Keratinocyte (primary cell): Measurements from ENCODE around the gene GAA. TPM values are rescaled to one million over a fixed set of nuclear protein-coding genes. Genes with fewer than 3 reads are reported as not detected.

Experiments used
- DNase-seq: peaks from one replicate; pipeline ENCODE4 v3.0.0-alpha.2; 2011; ENCODE audit warnings: low read depth, missing footprints, low spot score
- FAIRE-seq: peaks from 2 replicates; lab custom pipeline; 2011; peaks lifted over from hg19 to GRCh38; lab: Jason Lieb, UNC
- H2AFZ ChIP-seq: 2 replicates; pipeline ENCODE4 v1.6.0; 2012; ENCODE audit warnings: low read length, control low read depth, inconsistent platforms; ENCODE audit not compliant: control insufficient read depth
- H3K27ac ChIP-seq: 2 replicates; pipeline ENCODE4 v1.5.1; 2011; ENCODE audit warnings: low read length; ENCODE audit not compliant: control insufficient read depth, insufficient read depth
- H3K27me3 ChIP-seq: 3 replicates; pipeline ENCODE4 v1.6.0; 2011; ENCODE audit warnings: low read length; ENCODE audit not compliant: control insufficient read depth, insufficient read depth; ENCODE audit errors: extremely low read depth
- H3K36me3 ChIP-seq, 2 experiments: 2 replicates in 1 of 2; 3 replicates in 1 of 2; pipeline ENCODE4 v1.5.1; 2011; ENCODE audit warnings: low read length in 2 of 2, mild to moderate bottlenecking in 1 of 2; ENCODE audit not compliant: control insufficient read depth in 2 of 2, insufficient read depth in 2 of 2; ENCODE audit errors: extremely low read depth in 1 of 2
- H3K4me1 ChIP-seq: 3 replicates; pipeline ENCODE4 v1.5.1; 2011; ENCODE audit warnings: low read length; ENCODE audit not compliant: control insufficient read depth, insufficient read depth; ENCODE audit errors: extremely low read depth
- H3K4me2 ChIP-seq: 3 replicates; pipeline ENCODE4 v1.6.0; 2011; ENCODE audit warnings: low read depth, low read length; ENCODE audit not compliant: control insufficient read depth, insufficient read depth; ENCODE audit errors: extremely low read depth
- H3K4me3 ChIP-seq, 3 experiments: fragments of 200-600 bp in 1 of 3; sonication (generic) in 1 of 3; 2 replicates in 2 of 3; 3 replicates in 1 of 3; pipeline ENCODE4 v1.5.1; 2011 to 2016; ENCODE audit warnings: low read length in 3 of 3, mild to moderate bottlenecking in 3 of 3, control low read depth in 2 of 3, inconsistent platforms in 1 of 3, low read depth in 1 of 3, mixed read lengths in 1 of 3, mixed run types in 1 of 3, moderate library complexity in 1 of 3; ENCODE audit not compliant: control insufficient read depth in 2 of 3, insufficient read depth in 2 of 3; ENCODE audit errors: extremely low read depth in 1 of 3
- H3K79me2 ChIP-seq: 2 replicates; pipeline ENCODE4 v1.6.0; 2012; ENCODE audit warnings: low read length; ENCODE audit not compliant: control insufficient read depth, insufficient read depth
- H3K9ac ChIP-seq: 3 replicates; pipeline ENCODE4 v1.6.0; 2011; ENCODE audit warnings: low read length; ENCODE audit not compliant: control insufficient read depth, insufficient read depth; ENCODE audit errors: extremely low read depth
- H3K9me1 ChIP-seq: 3 replicates; pipeline ENCODE4 v1.6.0; 2011; ENCODE audit warnings: low read length; ENCODE audit not compliant: control insufficient read depth, insufficient read depth; ENCODE audit errors: extremely low read depth
- H3K9me3 ChIP-seq: 2 replicates; pipeline ENCODE4 v1.5.1; 2012; ENCODE audit warnings: low read depth, low read length; ENCODE audit not compliant: control insufficient read depth
- H4K20me1 ChIP-seq: 3 replicates; pipeline ENCODE4 v1.6.0; 2011; ENCODE audit warnings: low read length; ENCODE audit not compliant: control insufficient read depth, insufficient read depth; ENCODE audit errors: extremely low read depth
- CTCF ChIP-seq, 3 experiments: IDR thresholded peaks in 1 of 3; conservative IDR thresholded peaks in 1 of 3; optimal IDR thresholded peaks in 1 of 3; 2 replicates in 2 of 3; 3 replicates in 1 of 3; pipeline versions ENCODE3 to v1.5.1; 2011; ENCODE audit warnings: low read length in 3 of 3, mild to moderate bottlenecking in 3 of 3, moderate library complexity in 2 of 3, control low read depth in 1 of 3, inconsistent platforms in 1 of 3; ENCODE audit not compliant: insufficient read depth in 2 of 3; ENCODE audit errors: extremely low read depth in 1 of 3
- EZH2 ChIP-seq: IDR thresholded peaks from one replicate; pipeline ENCODE4 v1.6.1; 2012; ENCODE audit warnings: inconsistent platforms, mild to moderate bottlenecking, low read length, moderate library complexity
- dilution Hi-C: fragments of 300-500 bp; cut with MboI; formaldehyde crosslinking; loops from one replicate; pipeline ENCODE4 v1.7.0; 2020; ENCODE audit warnings: low sequenced_read_pairs; ENCODE audit not compliant: extremely low pct_ligation_motif_present
- polyA plus RNA-seq, 5 experiments: library from polyadenylated mRNA; depleted of rRNA in 3 of 5; stranded (reverse) in 3 of 5; stranded (forward) in 1 of 5; unstranded in 1 of 5; fragments of >200 nt; gene quantifications; 1 replicate in 1 of 5; 2 replicates in 3 of 5; 3 replicates in 1 of 5; pipeline versions ENCODE4 v1.2.1 to v1.2.3, GENCODE V29; 2011 to 2012; ENCODE audit warnings: missing spikeins in 2 of 5, low read depth in 1 of 5, low replicate concordance in 1 of 5

The GAA gene
- polyA plus RNA-seq, 1 donor (not counting 4 experiments of a cell fraction or from before 2014, with no cell fraction given) = 3.2 TPM

- FAIRE-seq (no peak), DNase-seq (no peak)
- Histone ChIP-seq H3K27ac (no peak overlapping the region), H3K9me1 (no peaks in the 10 kb centered on the region), H3K79me2 (no peaks in the 10 kb centered on the region), H3K36me3 (no peaks in the 10 kb centered on the region), H3K4me2 (no peak overlapping the region), H3K4me1 (no peaks in the 10 kb centered on the region), H3K9me3 (no peaks in the 10 kb centered on the region), H3K27me3 (peaks cover 6% of the 10 kb centered on the region), H4K20me1 (no peaks in the 10 kb centered on the region), H3K4me3 (no peak overlapping the region), H2AFZ (no peak overlapping the region), H3K9ac (no peak overlapping the region)
- TF ChIP-seq EZH2 (no peak), CTCF (optimal IDR thresholded peaks at IDR 0.05 in 1 of 3, IDR thresholded peaks at IDR 0.05 in 1 of 3, conservative IDR thresholded peaks at IDR 0.05 in 1 of 3; ENCODE audit: extremely low read depth in 1 of 3, insufficient read depth in 2 of 3, low read length in 3 of 3) (no peak)
- dilution Hi-C loops = no loop called here
Observed at GRCh38 chr17:80070375-80071115, 30.8 kb upstream of the GAA start.

GRCh38 chr17:80071116-80071841 is 30.1 kb upstream of the GAA start:
- no peaks in the 10 kb centered on the region for H3K79me2 ChIP-seq
- FAIRE-seq (no peak), DNase-seq (no peak)
- no peaks in the 10 kb centered on the region for H4K20me1 ChIP-seq
- no peak overlapping the region for H3K9ac ChIP-seq
- no peak overlapping the region for H3K27ac ChIP-seq
- H2AFZ ChIP-seq = no peak overlapping the region
- H3K4me3 ChIP-seq = no peak overlapping the region
- H3K36me3 ChIP-seq = no peaks in the 10 kb centered on the region
- no peaks in the 10 kb centered on the region for H3K9me3 ChIP-seq
- no peaks in the 10 kb centered on the region for H3K4me1 ChIP-seq
- H3K4me2 ChIP-seq = no peak overlapping the region
- peaks cover under 1% of the 10 kb centered on the region for H3K27me3 ChIP-seq
- H3K9me1 ChIP-seq = no peaks in the 10 kb centered on the region
- dilution Hi-C loops = no loop called here
- TF ChIP-seq EZH2 = no peak
- TF ChIP-seq CTCF (optimal IDR thresholded peaks at IDR 0.05 in 1 of 3, IDR thresholded peaks at IDR 0.05 in 1 of 3, conservative IDR thresholded peaks at IDR 0.05 in 1 of 3; ENCODE audit: extremely low read depth in 1 of 3, insufficient read depth in 2 of 3, low read length in 3 of 3) = no peak
